GM18870 (cell line): ENCODE results near the gene BRD3.
"Not testable (repeated sequence)": the region's sequence is repeated elsewhere in the genome, so short reads cannot be mapped to it uniquely, and the experiment has no call there.

ENCODE experiments used
- ATAC-seq: cut with Tn5 transposase; IDR thresholded peaks from one replicate; pipeline ENCODE4 v1.9.1; 2021; ENCODE audit warnings: moderate library complexity; ENCODE audit not compliant: unreplicated experiment

Gene BRD3

DNA sequence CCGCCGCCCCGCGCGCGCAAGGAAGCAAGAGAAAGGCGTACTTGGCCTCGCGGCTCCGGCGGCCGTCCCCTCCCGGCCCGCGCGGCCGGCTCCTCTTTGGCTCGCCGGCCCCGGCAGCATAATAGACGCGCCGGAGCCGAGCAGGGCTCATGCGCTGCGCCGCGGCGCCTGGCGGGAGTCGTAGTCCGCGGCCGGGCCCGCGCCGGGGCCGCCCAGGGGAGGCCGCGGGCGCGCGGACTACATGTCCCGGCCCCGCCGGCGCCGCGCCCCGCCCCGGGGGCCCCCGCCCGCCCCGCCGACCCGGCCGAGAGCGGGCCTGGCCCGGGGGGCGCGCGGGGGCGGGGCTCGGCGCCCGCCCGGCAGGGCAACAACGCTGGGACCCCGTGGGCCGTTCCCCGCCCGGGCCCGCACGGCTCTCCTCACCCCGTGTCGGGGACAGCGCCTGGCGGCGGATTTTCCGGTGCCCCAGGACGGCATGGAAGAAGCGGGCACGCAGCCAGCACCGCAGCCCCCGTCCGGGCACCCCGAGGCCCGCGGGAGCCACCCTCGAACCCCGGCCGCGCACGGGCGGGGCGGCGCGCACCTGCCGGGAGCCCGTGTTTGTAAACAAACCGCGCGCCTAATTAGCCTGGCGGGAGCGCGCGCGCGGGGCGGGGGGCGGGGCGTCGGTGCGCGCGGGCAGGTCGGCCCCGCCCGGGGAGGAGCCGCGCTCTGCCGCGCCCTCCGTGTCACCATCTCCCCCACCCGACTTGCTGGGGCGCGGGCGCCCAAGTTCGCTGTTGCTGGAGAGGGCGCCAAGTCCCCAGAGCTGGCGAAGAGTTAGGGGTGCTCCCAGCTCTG lies at the start of gene BRD3:
TSS of gene BRD3 (minus strand) at position 123 of the 840 bp plus-strand sequence. CDS start 14,549 bp downstream, outside the sequence.
- peak; percentile 43 for ATAC-seq

GRCh38 chr9:134112561-134112960 lies 44.7 kb upstream of the BRD3 start:
- no peak for ATAC-seq

GRCh38 chr9:134111064-134111463 lies 43.2 kb upstream of the BRD3 start:
- no peak for ATAC-seq

DNA sequence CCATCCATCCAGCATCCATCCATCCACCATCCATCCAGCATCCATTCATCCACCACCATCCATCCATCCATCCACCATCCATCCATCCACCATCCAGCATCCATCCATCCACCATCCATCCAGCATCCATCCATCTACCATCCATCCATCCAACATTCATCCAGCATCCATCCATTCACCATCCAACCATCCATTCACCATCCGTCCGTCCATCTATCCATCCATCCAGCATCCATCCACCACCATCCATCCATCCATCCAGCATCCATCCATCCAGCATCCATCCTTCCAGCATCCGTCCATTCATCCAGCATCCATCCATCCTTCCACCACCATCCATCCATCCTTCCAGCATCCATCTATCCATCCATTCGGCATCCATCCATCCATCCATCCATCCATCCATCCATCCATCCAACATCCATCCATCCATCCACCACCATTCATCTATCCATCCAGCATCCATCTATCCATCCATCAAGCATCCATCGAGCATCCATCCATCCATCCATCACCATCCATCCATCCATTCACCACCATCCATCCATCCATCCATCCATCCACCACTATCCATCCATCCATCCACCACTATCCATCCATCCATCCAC lies 35.7 kb upstream of the BRD3 start:
- no peak for ATAC-seq

- ATAC-seq, result no peak
Measured at GRCh38 chr9:134101623-134102149, 33.9 kb upstream of the BRD3 start.

- ATAC-seq, result not testable (repeated sequence)
Measured at GRCh38 chr9:134101133-134101532, 33.3 kb upstream of the BRD3 start.

DNA sequence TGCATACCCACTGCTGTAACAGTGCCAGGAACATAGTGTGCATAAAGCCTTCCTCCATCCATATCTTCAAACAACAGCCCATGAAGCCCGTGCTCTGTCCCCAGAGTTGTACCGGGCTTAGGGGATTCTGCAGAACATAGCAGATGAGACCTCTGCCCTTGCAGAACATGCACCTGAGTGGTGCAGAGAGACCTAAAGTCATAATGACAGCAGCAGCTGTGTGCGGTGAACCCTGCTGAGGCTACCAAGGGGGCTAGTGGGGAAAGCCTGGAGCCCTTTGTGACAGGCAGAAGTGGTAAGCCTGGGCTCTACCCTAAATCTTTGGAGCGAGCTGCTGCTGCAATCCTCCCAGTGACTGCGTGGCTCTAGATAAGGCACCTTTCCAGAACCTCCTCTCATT lies 32.2 kb upstream of the BRD3 start:
- no peak for ATAC-seq

DNA sequence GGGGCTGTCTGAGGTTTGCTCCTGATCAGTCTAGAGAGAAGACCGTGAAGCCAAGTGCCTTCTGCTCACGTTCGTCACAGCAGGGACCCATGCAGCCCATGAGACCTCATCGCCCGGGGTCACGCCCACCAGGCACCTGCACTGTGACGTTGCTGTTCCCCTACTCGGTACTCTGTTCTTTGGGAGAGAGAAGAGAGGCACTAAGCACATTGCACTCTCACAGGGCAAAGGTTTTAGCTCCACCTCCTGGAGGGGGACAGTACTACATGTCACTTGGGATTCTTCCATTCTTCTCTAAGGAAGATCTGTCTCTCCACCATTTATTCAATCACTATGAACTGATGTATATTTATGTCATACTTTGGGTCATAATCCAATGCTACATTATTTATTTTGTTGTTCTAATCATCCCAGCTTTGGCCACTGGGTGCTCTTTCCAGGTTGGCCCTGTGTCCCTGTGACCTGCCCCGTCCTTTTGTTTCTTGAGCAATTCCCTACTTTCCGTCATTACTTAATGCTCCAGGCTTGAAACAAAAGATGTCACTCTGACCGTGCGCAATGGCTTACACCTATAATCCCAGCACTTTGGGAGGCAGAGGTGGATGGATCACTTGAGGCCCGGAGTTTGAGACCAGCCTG lies 31.4 kb upstream of the BRD3 start:
- ATAC-seq, result no peak

DNA sequence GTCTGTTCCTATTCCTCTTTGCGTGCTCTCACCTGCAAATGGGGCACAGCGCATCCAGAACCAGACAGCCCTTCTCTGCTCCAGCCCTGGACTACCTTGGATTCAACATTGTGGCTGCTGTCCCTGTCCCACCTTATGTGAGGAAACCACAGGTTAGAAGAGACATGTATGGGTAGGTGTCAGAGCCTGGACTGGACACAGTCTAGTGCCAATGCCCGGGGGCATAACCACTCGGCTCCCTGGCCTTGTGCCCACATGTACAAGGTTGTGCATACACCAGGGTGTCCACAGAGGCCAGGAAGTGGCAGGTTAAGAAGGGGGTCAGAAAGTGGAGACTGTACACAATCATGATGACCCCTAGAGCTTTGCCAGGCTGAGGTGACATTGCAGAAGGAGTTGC lies 22.1 kb upstream of the BRD3 start:
- ATAC-seq, result no peak

- ATAC-seq, result no peak
Measured at GRCh38 chr9:134088063-134088725, 20.4 kb upstream of the BRD3 start.

- ATAC-seq, result no peak
Measured at GRCh38 chr9:134085674-134086073, 17.8 kb upstream of the BRD3 start.

DNA sequence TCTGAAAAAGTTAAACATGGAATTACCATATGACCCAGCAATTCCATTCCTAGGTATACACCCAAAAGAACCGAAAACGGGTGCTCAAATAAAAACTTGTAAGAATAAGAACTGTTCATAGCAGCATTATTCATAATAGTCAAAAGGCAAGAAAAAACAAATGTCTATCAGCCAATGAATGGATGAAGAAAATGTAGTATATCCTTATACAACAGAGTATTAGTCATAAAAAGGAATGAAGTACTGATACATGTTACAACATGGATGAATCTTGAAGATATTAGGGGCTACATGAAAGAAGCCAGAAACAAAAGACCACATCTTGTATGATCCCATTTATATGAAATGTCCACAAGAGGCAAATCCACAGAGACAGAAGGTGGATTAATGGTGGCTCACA lies 15.6 kb upstream of the BRD3 start:
- no peak for ATAC-seq

DNA sequence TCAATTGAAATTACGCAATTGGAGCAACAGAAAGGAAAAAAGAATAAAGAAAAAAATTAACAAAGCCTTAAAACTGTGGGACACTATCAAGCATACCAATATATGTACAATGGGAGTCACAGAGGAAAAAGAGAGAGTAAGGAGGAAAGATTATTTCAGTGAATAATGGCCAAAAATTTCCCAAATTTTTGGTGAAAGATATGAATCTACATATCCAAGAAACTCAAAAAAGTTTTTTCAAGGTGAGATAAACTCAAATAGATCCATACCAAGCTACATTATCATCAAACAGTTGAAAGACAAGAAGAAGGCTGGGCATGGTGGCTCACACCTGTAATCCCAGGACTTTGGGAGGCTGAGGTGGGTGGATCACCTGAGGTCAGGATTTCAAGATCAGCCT lies 8.8 kb upstream of the BRD3 start:
- ATAC-seq, result no peak

DNA sequence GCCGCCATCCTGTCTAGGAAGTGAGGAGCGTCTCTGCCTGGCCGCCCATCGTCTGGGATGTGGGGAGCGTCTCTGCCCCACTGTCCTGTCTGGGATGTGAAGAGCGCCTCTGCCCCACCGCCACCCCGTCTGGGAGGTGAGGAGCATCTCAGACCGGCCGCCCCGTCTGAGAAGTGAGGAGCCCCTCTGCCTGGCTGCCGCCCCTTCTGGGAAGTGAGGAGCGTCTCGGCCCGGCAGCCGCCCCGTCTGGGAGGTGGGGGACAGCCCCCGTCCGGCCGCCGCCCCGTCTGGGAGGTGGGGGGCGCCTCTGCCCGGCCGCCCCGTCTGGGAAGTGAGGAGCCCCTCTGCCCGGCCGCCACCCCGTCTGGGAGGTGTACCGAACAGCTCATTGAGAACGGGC lies 7.9 kb upstream of the BRD3 start:
- ATAC-seq, result not testable (repeated sequence)

GRCh38 chr9:134073500-134073899 lies 5.7 kb upstream of the BRD3 start:
- no peak for ATAC-seq

DNA sequence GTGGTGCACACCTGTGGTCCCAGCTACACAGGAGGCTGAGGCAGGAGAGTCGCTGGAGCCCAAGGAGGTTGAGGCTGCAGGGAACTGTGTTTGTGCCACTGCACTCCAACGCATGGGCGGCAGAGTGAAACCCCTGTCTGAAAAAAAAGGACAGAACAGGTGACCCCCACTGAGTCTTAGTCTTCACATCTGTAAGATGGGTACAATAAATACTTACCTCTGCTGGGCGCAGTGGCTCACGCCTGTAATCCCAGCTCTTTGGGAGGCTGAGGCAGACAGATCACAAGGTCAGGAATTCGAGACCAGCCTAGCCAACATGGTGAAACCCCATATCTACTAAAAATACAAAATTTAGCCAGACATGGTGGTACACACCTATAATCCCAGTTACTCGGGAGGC lies 4.9 kb upstream of the BRD3 start:
- not testable (repeated sequence) for ATAC-seq

DNA sequence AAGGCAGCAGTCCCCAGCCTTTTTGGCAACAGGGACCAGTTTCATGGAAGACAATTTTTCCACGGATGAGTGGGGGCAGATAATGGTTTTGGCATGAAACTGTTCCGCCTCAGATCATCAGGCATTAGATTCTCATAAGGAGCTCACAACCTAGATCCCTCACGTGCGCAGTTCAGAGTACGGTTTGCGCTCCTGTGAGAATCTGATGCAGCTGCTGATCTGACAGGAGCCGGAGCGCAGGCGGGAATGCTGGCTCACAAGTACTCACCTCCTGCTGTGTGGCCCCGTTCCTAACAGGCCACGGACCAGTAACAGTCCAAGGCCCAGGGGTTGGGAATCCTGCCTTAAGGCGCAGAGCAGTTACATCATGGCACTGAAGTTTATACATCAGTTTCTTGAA lies 3.3 kb upstream of the BRD3 start:
- ATAC-seq, result no peak

DNA sequence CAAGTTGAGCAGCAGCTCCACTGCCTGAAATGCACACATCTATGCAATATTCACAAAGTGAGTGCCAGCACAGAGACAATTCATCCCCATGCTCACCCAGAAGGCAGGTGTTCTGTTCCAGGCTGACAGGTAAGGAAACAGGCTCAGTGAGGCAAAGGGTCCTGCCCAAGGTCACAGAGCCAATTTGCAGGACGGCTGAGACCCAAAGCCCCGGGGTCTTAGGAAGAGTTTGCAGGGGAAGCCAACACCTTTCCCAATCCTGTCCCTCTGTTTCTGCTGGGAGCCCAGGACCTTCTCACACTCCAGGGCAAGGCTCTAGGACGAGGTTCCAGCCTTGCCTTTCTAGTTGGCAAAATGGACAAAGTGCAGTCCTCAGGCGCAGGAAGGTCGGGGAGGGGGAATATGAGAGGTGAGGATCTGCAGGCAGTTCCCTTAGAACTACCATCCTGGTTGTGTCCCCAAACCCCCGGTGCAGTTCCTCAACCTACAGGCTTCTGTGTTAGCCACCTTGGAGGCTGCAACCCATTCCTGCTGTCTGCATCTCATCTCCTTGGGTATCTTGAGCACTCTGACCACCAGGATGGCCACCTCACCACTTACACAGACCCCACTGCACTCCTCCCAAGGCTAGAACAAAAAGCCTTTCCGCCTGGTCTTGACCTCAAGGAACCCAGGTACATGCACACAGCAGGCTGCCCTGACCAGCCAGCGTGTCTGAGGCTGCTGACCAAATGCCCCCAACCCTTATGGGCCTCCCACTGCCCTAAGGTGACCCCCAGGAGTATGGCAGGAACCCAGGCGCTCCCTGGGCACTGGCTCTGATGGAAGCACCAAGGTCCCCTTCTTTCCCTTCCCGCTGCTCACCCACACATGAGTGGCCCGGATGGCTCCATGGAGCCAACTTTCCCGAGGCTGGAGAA lies 1.9 kb upstream of the BRD3 start:
- no peak for ATAC-seq

DNA sequence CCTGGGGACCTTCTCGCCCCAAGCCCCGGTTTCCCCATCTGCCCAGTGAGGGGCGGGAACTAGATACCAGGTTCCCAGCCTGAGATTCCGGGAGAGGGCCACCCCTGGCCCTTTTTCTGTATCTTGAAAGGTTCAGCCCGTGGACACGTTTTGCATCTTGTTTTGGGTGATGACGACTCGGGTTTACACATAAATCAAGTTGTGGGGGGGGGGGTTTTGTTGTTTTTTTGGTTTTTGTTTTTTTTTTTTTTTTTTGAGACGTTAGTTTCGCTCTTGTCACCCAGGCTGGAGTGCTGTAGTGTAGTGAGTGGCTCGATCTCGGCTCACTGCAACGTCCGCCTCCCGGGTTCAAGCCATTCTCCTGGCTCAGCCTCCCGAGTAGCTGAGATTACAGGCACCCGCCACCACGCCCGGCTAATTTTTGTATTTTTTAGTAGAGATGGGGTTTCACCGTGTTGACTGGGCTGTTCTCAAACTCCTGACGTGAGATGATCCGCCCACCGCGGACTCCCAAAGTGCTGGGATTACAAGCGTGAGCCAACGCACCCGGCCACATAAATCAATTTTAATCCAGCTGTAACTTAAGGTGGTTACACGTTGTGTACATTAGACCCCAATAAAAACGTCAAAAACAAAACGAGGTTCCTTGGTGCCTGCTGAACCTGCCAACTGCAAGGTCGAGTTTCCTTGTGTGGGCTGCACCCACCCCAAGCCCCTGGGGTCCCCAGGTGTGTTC lies 1.1 kb upstream of the BRD3 start:
- ATAC-seq, result no peak
